ENCODE data around the gene CXCL1. TPM values are rescaled to one million over a fixed set of nuclear protein-coding genes. Genes with fewer than 3 reads are reported as not detected.
A peak's percentile ranks its signal among the peaks of the same experiment; 100 is the strongest.
"Not testable (repeated sequence)": the region's sequence is repeated elsewhere in the genome, so short reads cannot be mapped to it uniquely, and the experiment has no call there.

Gene CXCL1
- total RNA-seq, 2 donors from 2014 or later = 17.1 to 52.7 TPM

DNA sequence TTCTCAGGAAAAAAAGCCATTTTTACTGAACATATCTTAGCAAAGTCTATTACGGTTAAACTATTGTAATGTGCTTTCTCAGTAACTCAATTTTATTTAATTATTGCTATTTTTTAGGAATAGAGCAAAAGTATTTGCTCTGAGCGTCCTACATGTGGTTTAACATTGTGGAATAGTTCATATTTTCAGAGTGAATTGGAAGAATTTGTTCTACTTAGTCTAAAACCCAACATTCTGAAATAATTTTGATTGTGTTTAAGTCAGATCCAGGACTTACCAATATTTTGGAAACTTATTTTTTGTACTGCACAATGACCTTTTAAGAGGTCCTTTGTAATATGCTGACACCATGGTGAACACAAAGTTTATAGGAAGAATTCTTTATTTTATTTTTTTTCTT, 27.2 kb downstream of the CXCL1 start:
- intact Hi-C loops (cut with DNase I) = no loop called here
- no peak for TF ChIP-seq CTCF (IDR thresholded peaks at IDR 0.05)
- TF ChIP-seq POLR2A (IDR thresholded peaks at IDR 0.05) = no peak
- H3K27me3 ChIP-seq = no peaks in the 10 kb centered on the region
- WGBS, 2 donors = 87 to 90% methylated on average over 2 of the region's 2 CpGs
- ATAC-seq = no peak
- H3K9me3 ChIP-seq = no peaks in the 10 kb centered on the region
- no peaks in the 10 kb centered on the region for H3K36me3 ChIP-seq (replicated peaks in 1 of 2; ENCODE audit: insufficient read depth in 1 of 2, low read depth in 2 of 2)
- peak overlapping the region in 1 of 4 donors; percentile 58 for H3K27ac ChIP-seq
- no peak overlapping the region for H3K4me3 ChIP-seq
- DNase-seq = no peak
- H3K4me1 ChIP-seq = peaks cover 41% of the 10 kb centered on the region

- DNase-seq (no peak), ATAC-seq (peak; percentile 67)
- no peaks in the 10 kb centered on the region for H3K36me3 ChIP-seq (replicated peaks in 1 of 2; ENCODE audit: insufficient read depth in 1 of 2, low read depth in 2 of 2)
- 53 to 60% methylated on average over 4 of the region's 4 CpGs for WGBS, 2 donors
- H3K27me3 ChIP-seq = no peaks in the 10 kb centered on the region
- intact Hi-C loops (cut with DNase I) = no loop called here
- TF ChIP-seq CTCF (IDR thresholded peaks at IDR 0.05) = no peak
- no peak for TF ChIP-seq POLR2A (IDR thresholded peaks at IDR 0.05)
- no peak overlapping the region for H3K4me3 ChIP-seq
- H3K27ac ChIP-seq = peak overlapping the region in 2 of 4 donors; percentile 26 to 58
- no peaks in the 10 kb centered on the region for H3K9me3 ChIP-seq
- peaks cover 37% of the 10 kb centered on the region for H3K4me1 ChIP-seq
These were observed 28.4 kb downstream of the CXCL1 start for GRCh38 chr4:73897380-73898136.

DNA sequence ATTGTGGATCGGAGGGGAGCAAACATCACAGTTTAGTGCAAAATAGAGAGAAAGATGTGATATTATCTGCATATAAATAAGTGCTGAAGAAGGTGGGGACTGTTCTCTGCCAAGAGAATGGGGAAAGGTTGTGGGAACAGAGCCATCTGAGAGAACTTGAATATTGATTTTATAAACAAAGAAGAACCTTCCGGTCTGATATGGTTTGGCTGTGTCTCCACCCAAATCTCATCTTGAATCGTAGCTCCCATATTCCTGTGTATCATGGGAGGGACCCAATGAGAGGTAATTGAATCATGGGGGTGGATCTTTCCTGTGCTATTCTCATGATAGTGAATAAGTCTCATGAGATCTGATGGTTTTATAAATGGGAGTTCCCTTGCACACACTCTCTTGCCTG, 30.1 kb downstream of the CXCL1 start:
- H3K4me1 ChIP-seq = peaks cover 24% of the 10 kb centered on the region
- H3K9me3 ChIP-seq; H3K36me3 ChIP-seq (replicated peaks in 1 of 2; ENCODE audit: insufficient read depth in 1 of 2, low read depth in 2 of 2); H3K27me3 ChIP-seq; H3K27ac ChIP-seq; H3K4me3 ChIP-seq; ATAC-seq; DNase-seq; intact Hi-C loops (cut with DNase I): not testable (repeated sequence)
- WGBS, 2 donors = 24 to 32% methylated on average over 3 of the region's 3 CpGs

- 77 to 80% methylated on average over 5 of the region's 5 CpGs for WGBS, 2 donors
- Histone ChIP-seq H3K4me1 (peaks cover 11% of the 10 kb centered on the region), H3K9me3 (no peaks in the 10 kb centered on the region), H3K4me3 (no peak overlapping the region), H3K27me3 (no peaks in the 10 kb centered on the region), H3K27ac (no peak overlapping the region), H3K36me3 (replicated peaks in 1 of 2; ENCODE audit: insufficient read depth in 1 of 2, low read depth in 2 of 2) (no peaks in the 10 kb centered on the region)
- intact Hi-C loops (cut with DNase I) = no loop called here
- TF ChIP-seq CTCF (IDR thresholded peaks at IDR 0.05) = no peak
- TF ChIP-seq POLR2A (IDR thresholded peaks at IDR 0.05) = no peak
- DNase-seq (no peak), ATAC-seq (no peak)
These were observed 31.8 kb downstream of the CXCL1 start for GRCh38 chr4:73901031-73901430.

- no peaks in the 10 kb centered on the region for H3K27me3 ChIP-seq
- intact Hi-C loops (cut with DNase I) = no loop called here
- ATAC-seq (no peak), DNase-seq (no peak)
- no peaks in the 10 kb centered on the region for H3K36me3 ChIP-seq (replicated peaks in 1 of 2; ENCODE audit: insufficient read depth in 1 of 2, low read depth in 2 of 2)
- 79 to 97% methylated on average over 1 of the region's 1 CpG for WGBS, 2 donors
- no peak for TF ChIP-seq POLR2A (IDR thresholded peaks at IDR 0.05)
- TF ChIP-seq CTCF (IDR thresholded peaks at IDR 0.05) = no peak
- H3K27ac ChIP-seq = no peak overlapping the region
- no peaks in the 10 kb centered on the region for H3K9me3 ChIP-seq
- no peak overlapping the region for H3K4me3 ChIP-seq
- H3K4me1 ChIP-seq = peaks cover 3% of the 10 kb centered on the region
These were observed 32.9 kb downstream of the CXCL1 start for GRCh38 chr4:73902038-73902637.

Data from body of pancreas (tissue), 4 donors.